DMS114 treated with DMSO at 0.1 percent for 48 hours (cell line): Measurements from ENCODE around the gene HOXD11.

Experiments
- DNase-seq: peaks from one replicate; lab custom pipeline; 2025; ENCODE audit not compliant: unreplicated experiment; lab: John Stamatoyannopoulos, UW

The HOXD11 gene

GRCh38 chr2:176105078-176105729, 1.9 kb upstream of the HOXD11 start:
- no peak for DNase-seq

GRCh38 chr2:176105730-176106580, 1.1 kb upstream of the HOXD11 start:
- no peak for DNase-seq

- DNase-seq: no peak
Observed at GRCh38 chr2:176107731-176108181, 676 bp downstream of the HOXD11 start.

- DNase-seq: no peak
Observed at GRCh38 chr2:176109192-176109901, 2.3 kb downstream of the HOXD11 start.

GRCh38 chr2:176109946-176110345, 2.9 kb downstream of the HOXD11 start:
- no peak for DNase-seq

GRCh38 chr2:176110415-176111308, 3.6 kb downstream of the HOXD11 start:
- DNase-seq: no peak

GRCh38 chr2:176111309-176111663, 4.2 kb downstream of the HOXD11 start:
- DNase-seq: no peak

- DNase-seq: no peak
Observed at GRCh38 chr2:176111846-176112374, 4.8 kb downstream of the HOXD11 start.

GRCh38 chr2:176112375-176113302, 5.6 kb downstream of the HOXD11 start:
- no peak for DNase-seq

GRCh38 chr2:176114120-176114929, 7.2 kb downstream of the HOXD11 start:
- no peak for DNase-seq

- DNase-seq: no peak
Observed at GRCh38 chr2:176114930-176115625, 8.0 kb downstream of the HOXD11 start.

- DNase-seq: no peak
Observed at GRCh38 chr2:176115883-176116813, 9.1 kb downstream of the HOXD11 start, which contains the start of gene HOXD10. Gene HOXD10 (plus strand): TSS chr2:176116778. CDS start chr2:176116834, 56 bp downstream.

- no peak for DNase-seq
Observed at GRCh38 chr2:176117162-176117822, 10.2 kb downstream of the HOXD11 start.

GRCh38 chr2:176117823-176118371, 10.8 kb downstream of the HOXD11 start:
- DNase-seq: no peak

GRCh38 chr2:176118601-176119339, 11.7 kb downstream of the HOXD11 start:
- DNase-seq: no peak
